Astrocyte of the spinal cord (primary cell): ENCODE results near the gene UPK1B.
A peak's percentile ranks its signal among the peaks of the same experiment; 100 is the strongest.
"Not testable (repeated sequence)": the region's sequence is repeated elsewhere in the genome, so short reads cannot be mapped to it uniquely, and the experiment has no call there.

Experiments used
- DNase-seq: peaks from one replicate; pipeline ENCODE4 v3.0.0; 2011; ENCODE audit warnings: low read depth, low spot score
- H3K4me3 ChIP-seq: 2 replicates; pipeline ENCODE4 v1.5.1; 2011; ENCODE audit warnings: low read depth, mild to moderate bottlenecking, low read length, moderate library complexity
- in situ Hi-C: cut with HindIII; loops from 2 replicates; pipeline ENCODE4 v1.10.0; 2017; ENCODE audit warnings: low sequenced_read_pairs
- TF ChIP-seq, protein P1 (sequence below): IDR thresholded peaks from 2 replicates; pipeline ENCODE4 v1.5.1; 2012; ENCODE audit warnings: low read depth, mild to moderate bottlenecking, low read length, inconsistent platforms

UPK1B gene

DNA sequence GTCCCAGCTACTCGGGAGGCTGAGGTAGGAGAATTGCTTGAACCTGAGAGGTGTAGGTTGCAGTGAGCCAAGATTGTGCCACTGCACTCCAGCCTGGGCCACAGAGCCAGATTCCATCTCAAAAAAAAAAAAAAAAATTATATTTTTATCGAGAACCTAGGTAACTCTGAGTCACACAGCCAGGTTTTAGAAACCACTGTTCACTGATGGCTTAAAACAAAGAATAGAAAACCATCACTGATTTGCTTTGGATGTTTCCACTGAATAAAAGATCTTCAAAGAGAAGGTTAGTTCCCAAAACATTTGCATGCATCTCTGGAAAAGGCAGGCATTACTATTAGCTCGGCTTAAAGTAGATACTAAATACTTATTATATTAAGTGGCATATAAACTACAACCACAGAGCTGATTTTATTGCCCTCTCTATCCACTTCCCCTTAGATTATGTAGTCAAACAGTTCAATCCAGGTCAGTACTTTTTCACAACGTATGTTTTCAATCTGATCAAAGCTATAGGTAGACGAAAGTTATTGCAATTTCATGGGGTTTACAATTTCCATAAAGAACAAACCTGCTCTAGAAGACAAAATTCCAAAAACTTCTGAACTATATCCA lies 65.9 kb downstream of the UPK1B start:
- TF ChIP-seq, protein P1, sequence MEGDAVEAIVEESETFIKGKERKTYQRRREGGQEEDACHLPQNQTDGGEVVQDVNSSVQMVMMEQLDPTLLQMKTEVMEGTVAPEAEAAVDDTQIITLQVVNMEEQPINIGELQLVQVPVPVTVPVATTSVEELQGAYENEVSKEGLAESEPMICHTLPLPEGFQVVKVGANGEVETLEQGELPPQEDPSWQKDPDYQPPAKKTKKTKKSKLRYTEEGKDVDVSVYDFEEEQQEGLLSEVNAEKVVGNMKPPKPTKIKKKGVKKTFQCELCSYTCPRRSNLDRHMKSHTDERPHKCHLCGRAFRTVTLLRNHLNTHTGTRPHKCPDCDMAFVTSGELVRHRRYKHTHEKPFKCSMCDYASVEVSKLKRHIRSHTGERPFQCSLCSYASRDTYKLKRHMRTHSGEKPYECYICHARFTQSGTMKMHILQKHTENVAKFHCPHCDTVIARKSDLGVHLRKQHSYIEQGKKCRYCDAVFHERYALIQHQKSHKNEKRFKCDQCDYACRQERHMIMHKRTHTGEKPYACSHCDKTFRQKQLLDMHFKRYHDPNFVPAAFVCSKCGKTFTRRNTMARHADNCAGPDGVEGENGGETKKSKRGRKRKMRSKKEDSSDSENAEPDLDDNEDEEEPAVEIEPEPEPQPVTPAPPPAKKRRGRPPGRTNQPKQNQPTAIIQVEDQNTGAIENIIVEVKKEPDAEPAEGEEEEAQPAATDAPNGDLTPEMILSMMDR = no peak
- peak overlapping the region; percentile 60 for H3K4me3 ChIP-seq
- in situ Hi-C loops = no loop called here
- DNase-seq = peak; percentile 10

DNA sequence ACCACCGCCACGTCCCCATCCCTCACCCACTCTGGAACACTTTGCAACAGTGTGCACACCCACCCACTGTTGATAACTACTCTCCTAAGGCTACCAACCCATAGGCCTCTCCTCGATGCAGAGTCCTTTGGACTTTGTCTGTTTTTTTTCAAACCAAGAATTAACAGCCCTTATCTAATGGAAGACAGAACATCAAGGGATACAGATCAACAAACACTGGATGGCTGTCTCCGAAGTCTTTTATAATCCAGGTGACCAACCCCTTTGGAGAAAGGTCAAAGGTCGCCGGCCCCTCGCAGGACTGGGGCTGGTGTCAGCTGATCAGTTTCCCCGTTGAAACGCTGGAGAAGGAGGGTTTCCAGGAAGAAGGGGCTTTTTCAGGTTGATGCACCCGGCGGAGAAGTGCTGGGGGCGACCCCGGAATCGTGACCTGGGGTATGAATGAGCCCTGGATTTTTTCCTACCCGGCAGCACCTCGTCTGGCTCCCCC lies 66.7 kb downstream of the UPK1B start:
- in situ Hi-C loops = no loop called here
- peak; percentile 22 for DNase-seq
- H3K4me3 ChIP-seq = peak overlapping the region; percentile 60
- TF ChIP-seq, protein P1 = no peak

DNA sequence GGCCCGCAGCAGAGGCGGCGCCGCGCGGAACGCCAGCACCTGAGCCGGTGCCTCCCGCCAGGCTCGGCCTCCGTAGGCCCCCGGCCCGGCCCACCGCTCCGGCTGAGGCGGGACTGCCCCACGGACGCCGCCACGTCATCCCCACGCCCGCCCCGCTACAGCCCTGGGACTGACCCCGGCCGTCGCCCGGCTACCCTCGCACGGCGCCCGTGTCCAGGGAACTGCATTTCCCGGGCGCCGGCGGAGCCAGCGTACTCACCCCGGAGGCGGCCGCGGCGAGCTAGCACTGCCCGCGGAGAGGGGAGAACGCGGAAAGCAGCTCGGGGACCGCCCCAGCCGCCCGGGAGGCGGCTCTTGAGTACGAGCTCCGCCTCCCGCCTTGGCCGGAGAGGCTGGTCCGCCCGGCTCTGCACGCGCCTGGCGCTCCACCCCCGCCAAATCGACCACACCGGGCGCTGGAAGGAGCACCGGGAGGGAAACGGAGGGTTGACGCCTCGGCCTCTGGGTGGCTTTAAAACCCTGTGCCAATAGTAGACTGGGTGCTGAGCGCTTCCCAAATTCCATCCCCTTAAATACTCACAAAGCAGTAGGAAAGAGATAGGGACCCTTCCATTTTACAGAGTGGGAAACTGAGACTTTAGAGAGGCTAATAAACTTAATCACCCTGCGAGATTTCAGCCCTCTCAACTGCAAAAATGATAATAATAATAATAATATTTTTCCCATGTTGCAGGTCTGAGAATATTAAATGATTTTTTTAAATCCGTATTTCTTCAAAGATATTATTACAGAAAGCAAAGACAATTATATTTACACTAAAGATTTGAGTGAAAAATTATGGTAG lies 67.4 kb downstream of the UPK1B start, which contains the start of gene B4GALT4:
Gene B4GALT4 (minus strand): TSS at position 288 of the 844 bp plus-strand sequence. CDS start 10,779 bp downstream, outside the sequence.
- peak within 1 kb of the TSS; percentile 60 for H3K4me3 ChIP-seq
- TF ChIP-seq, protein P1 = no peak
- in situ Hi-C loops = no loop called here
- DNase-seq = peak; percentile 92

DNA sequence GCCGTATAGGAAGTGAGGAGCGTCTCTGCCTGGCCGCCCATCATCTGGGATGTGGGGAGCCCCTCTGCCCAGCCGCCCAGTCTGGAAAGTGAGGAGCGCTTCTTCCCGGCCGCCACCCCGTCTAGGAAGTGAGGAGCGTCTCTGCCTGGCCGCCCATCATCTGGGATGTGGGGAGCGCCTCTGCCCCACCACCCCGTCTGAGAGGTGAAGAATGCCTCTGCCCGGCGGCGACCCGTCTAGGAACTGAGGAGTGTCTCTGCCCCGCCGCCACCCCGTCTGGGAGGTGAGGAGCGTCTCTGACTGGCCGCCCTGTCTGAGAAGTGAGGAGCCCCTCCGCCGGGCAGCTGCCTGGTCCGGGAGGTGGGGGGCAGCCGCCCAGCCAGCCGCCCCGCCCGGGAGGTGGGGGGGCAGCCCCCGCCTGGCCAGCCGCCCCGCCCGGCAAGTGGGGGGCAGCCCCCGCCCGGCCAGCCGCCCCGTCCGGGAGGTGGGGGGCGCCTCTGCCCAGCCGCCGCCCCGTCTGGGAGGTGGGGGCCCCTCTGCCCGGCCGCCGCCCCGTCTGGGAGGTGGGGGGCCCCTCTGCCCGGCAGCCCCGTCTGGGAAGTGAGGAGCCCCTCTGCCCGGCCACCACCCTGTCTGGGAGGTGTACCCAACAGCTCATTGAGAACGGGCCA lies 69.1 kb downstream of the UPK1B start:
- in situ Hi-C loops = not testable (repeated sequence)

DNA sequence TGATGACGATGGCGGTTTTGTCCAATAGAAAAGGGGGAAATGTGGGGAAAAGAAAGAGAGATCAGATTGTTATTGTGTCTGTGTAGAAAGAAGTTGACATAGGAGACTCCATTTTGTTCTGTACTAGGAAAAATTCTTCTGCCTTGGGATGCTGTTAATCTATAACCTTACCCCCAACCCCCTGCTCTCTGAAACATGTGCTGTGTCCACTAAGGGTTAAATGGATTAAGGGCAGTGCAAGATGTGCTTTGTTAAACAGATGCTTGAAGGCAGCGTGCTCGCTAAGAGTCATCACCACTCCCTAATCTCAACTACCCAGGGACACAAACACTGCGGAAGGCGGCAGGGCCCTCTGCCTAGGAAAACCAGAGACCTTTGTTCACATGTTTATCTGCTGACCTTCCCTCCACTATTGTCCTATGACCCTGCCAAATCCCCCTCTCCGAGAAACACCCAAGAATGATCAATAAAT lies 69.7 kb downstream of the UPK1B start:
- DNase-seq, H3K4me3 ChIP-seq, in situ Hi-C loops: not testable (repeated sequence)

More for the DNA sequence above, 69.1 kb downstream of the UPK1B start:
- not testable (repeated sequence) for H3K4me3 ChIP-seq, DNase-seq

DNA sequence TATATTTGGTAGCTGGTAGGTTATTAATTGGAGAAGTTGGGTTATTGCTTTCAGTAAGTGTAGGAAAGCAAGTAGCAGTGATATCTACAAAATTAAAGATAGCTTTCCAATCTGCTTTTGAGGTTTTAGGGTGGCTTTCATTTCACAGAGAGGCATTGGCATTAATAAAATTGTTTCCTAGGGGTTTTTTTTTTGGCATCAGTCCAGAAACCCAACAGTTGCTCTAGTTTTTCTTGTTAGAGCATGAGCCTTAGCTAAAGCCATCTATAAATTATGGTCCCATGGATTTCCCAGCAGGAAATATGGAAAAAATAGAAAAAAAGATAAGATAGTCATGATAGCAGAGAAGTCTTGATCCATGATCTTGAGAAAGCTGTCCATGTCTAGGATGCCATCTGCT lies 70.3 kb downstream of the UPK1B start:
- in situ Hi-C loops = no loop called here
- TF ChIP-seq, protein P1 = no peak
- no peak for DNase-seq
- H3K4me3 ChIP-seq = no peak overlapping the region

DNA sequence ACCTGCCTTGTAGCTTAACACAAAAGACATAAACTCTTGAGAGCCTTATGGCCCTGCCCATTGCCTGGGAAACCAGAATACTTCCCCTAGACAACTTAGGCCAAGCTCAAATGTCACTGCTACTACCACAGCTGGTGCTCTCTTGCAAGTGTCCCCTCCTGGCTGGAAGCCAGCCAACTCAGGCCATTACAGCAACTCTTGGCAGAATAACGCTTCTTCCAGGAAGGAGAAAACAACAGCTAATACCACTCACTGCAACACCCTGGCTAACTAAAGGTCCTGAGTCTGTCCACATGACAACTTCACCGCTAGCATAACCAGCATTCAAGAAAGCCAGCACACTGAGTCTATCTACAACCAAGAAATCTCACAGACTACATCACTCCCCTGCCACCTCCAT lies 72.4 kb downstream of the UPK1B start:
- in situ Hi-C loops = no loop called here
- TF ChIP-seq, protein P1 = no peak
- H3K4me3 ChIP-seq = no peak overlapping the region
- no peak for DNase-seq
